ENCODE results near the gene CD1B.

Gene CD1B

DNA sequence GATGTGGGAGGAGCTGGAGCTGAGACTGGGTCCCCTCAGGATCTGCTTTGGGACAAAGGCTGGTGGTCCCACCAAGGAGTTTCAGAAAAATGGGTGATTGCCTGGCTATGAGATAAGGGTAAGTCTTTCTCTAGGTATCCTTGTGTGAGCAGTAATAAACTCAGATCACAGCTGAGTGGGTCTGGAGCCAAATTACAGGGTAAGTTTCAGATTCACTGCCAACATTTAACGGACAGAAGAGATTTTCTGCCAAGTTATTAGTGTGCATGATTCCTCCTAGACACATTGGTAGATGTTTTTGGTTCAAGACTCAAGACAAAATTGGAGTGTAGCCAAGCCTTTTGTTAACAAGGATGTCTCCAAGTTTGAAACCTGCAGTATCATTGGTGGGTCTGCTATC lies 7.5 kb downstream of the CD1B start:
- no peak overlapping the region for H4K8ac ChIP-seq (ENCODE audit: low read depth, low read length)
- no CpG with 5 or more reads among the region's 1 CpG for WGBS, 2 donors (ENCODE audit: extremely low coverage in 2 of 2, insufficient read length in 2 of 2, insufficient replicate concordance in 1 of 2)
- no peaks in the 10 kb centered on the region for H3K27me3 ChIP-seq (ENCODE audit: control insufficient read depth in 3 of 3, insufficient read depth in 3 of 3, low read depth in 1 of 3, low read length in 3 of 3)
- no peaks in the 10 kb centered on the region for H3K79me1 ChIP-seq (ENCODE audit: low read depth, low read length)
- no peak overlapping the region for H3K18ac ChIP-seq (ENCODE audit: low read length)
- no peak overlapping the region for H2BK15ac ChIP-seq (ENCODE audit: low read length)
- H3K36me3 ChIP-seq (replicated peaks in 1 of 2; ENCODE audit: control insufficient read depth in 2 of 2, insufficient read depth in 2 of 2, low read length in 2 of 2): no peaks in the 10 kb centered on the region
- no peak overlapping the region for H3K9ac ChIP-seq (ENCODE audit: low read depth, low read length, poor library complexity)
- no peak overlapping the region for H4K91ac ChIP-seq (ENCODE audit: low read depth, low read length, poor library complexity)
- no peak overlapping the region for H3K4me3 ChIP-seq (ENCODE audit: low read length in 2 of 2)
- H2AK5ac ChIP-seq (ENCODE audit: low read depth, low read length): no peak overlapping the region
- H3K4me1 ChIP-seq (ENCODE audit: control insufficient read depth in 2 of 2, insufficient read depth in 1 of 2, low read depth in 1 of 2, low read length in 2 of 2): no peaks in the 10 kb centered on the region
- no peak overlapping the region for H2BK120ac ChIP-seq (ENCODE audit: low read depth, low read length)
- H3K27ac ChIP-seq (replicated peaks; ENCODE audit: low read length): no peak overlapping the region
- no peak overlapping the region for H3K23ac ChIP-seq (ENCODE audit: low read depth, low read length, poor library complexity)
- no peak overlapping the region for H3K14ac ChIP-seq (ENCODE audit: low read length)
- no peak for DNase-seq (ENCODE audit: low spot score)
- H2BK5ac ChIP-seq (ENCODE audit: low read length): no peak overlapping the region
- H2AFZ ChIP-seq (ENCODE audit: low read length): no peak overlapping the region
- no peak overlapping the region for H3K4ac ChIP-seq (ENCODE audit: low read length)
- no peak overlapping the region for H2BK12ac ChIP-seq (ENCODE audit: low read length)
- H3K9me3 ChIP-seq (replicated peaks in 1 of 2; ENCODE audit: control insufficient read depth in 2 of 2, insufficient read depth in 1 of 2, low read depth in 1 of 2, low read length in 2 of 2): no peaks in the 10 kb centered on the region
- H3K4me2 ChIP-seq (ENCODE audit: insufficient read depth, low read length, poor library complexity, severe bottlenecking): no peak overlapping the region

GRCh38 chr1:158311066-158311465 lies 20.3 kb downstream of the CD1B start:
- H3K18ac ChIP-seq (ENCODE audit: low read length): no peak overlapping the region
- H3K4ac ChIP-seq (ENCODE audit: low read length): no peak overlapping the region
- H2BK5ac ChIP-seq (ENCODE audit: low read length): no peak overlapping the region
- no peak overlapping the region for H4K91ac ChIP-seq (ENCODE audit: low read depth, low read length, poor library complexity)
- no peak overlapping the region for H4K8ac ChIP-seq (ENCODE audit: low read depth, low read length)
- no peaks in the 10 kb centered on the region for H3K4me1 ChIP-seq (ENCODE audit: control insufficient read depth in 2 of 2, insufficient read depth in 1 of 2, low read depth in 1 of 2, low read length in 2 of 2)
- H3K27me3 ChIP-seq (ENCODE audit: control insufficient read depth in 3 of 3, insufficient read depth in 3 of 3, low read depth in 1 of 3, low read length in 3 of 3): no peaks in the 10 kb centered on the region
- no peak overlapping the region for H3K4me2 ChIP-seq (ENCODE audit: insufficient read depth, low read length, poor library complexity, severe bottlenecking)
- H2AFZ ChIP-seq (ENCODE audit: low read length): no peak overlapping the region
- H3K9ac ChIP-seq (ENCODE audit: low read depth, low read length, poor library complexity): no peak overlapping the region
- no peak overlapping the region for H3K27ac ChIP-seq (replicated peaks; ENCODE audit: low read length)
- H2BK15ac ChIP-seq (ENCODE audit: low read length): no peak overlapping the region
- H3K23ac ChIP-seq (ENCODE audit: low read depth, low read length, poor library complexity): no peak overlapping the region
- H2AK5ac ChIP-seq (ENCODE audit: low read depth, low read length): no peak overlapping the region
- no peak overlapping the region for H2BK12ac ChIP-seq (ENCODE audit: low read length)
- no peak overlapping the region for H2BK120ac ChIP-seq (ENCODE audit: low read depth, low read length)
- H3K36me3 ChIP-seq (replicated peaks in 1 of 2; ENCODE audit: control insufficient read depth in 2 of 2, insufficient read depth in 2 of 2, low read length in 2 of 2): no peaks in the 10 kb centered on the region
- no peak overlapping the region for H3K14ac ChIP-seq (ENCODE audit: low read length)
- no peaks in the 10 kb centered on the region for H3K9me3 ChIP-seq (replicated peaks in 1 of 2; ENCODE audit: control insufficient read depth in 2 of 2, insufficient read depth in 1 of 2, low read depth in 1 of 2, low read length in 2 of 2)
- WGBS, 2 donors (ENCODE audit: extremely low coverage in 2 of 2, insufficient read length in 2 of 2, insufficient replicate concordance in 1 of 2): no CpG with 5 or more reads among the region's 2 CpGs
- DNase-seq (ENCODE audit: low spot score): no peak
- H3K79me1 ChIP-seq (ENCODE audit: low read depth, low read length): no peaks in the 10 kb centered on the region
- H3K4me3 ChIP-seq (ENCODE audit: low read length in 2 of 2): no peak overlapping the region

DNA sequence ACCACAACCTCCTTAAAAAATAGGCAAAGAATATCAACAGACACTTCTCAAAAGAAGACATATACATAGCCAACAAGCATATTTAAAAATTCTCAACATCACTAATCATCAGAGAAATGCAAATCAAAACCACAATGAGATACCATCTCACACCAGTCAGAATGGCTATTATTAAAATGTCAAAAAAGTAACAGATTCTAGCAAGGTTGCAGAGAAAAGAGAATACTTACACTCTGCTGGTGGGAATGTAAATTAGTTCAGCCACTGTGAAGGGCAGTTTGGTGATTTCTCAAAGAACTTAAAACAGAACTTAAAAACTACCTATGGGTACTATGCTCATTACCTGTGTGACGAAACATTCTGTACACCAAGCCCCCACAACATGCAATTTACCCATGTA lies 20.7 kb downstream of the CD1B start:
- Histone ChIP-seq H4K91ac (ENCODE audit: low read depth, low read length, poor library complexity) (no peak overlapping the region), H3K4ac (ENCODE audit: low read length) (no peak overlapping the region), H2BK5ac (ENCODE audit: low read length) (no peak overlapping the region), H3K14ac (ENCODE audit: low read length) (no peak overlapping the region), H2AK5ac (ENCODE audit: low read depth, low read length) (no peak overlapping the region), H2BK120ac (ENCODE audit: low read depth, low read length) (no peak overlapping the region), H2AFZ (ENCODE audit: low read length) (no peak overlapping the region), H3K9ac (ENCODE audit: low read depth, low read length, poor library complexity) (no peak overlapping the region), H3K27ac (replicated peaks; ENCODE audit: low read length) (no peak overlapping the region), H3K79me1 (ENCODE audit: low read depth, low read length) (no peaks in the 10 kb centered on the region), H3K4me3 (ENCODE audit: low read length in 2 of 2) (no peak overlapping the region), H3K18ac (ENCODE audit: low read length) (no peak overlapping the region), H4K8ac (ENCODE audit: low read depth, low read length) (no peak overlapping the region), H3K23ac (ENCODE audit: low read depth, low read length, poor library complexity) (no peak overlapping the region), H3K4me1 (ENCODE audit: control insufficient read depth in 2 of 2, insufficient read depth in 1 of 2, low read depth in 1 of 2, low read length in 2 of 2) (no peaks in the 10 kb centered on the region), H3K36me3 (replicated peaks in 1 of 2; ENCODE audit: control insufficient read depth in 2 of 2, insufficient read depth in 2 of 2, low read length in 2 of 2) (no peaks in the 10 kb centered on the region), H3K27me3 (ENCODE audit: control insufficient read depth in 3 of 3, insufficient read depth in 3 of 3, low read depth in 1 of 3, low read length in 3 of 3) (no peaks in the 10 kb centered on the region), H3K9me3 (replicated peaks in 1 of 2; ENCODE audit: control insufficient read depth in 2 of 2, insufficient read depth in 1 of 2, low read depth in 1 of 2, low read length in 2 of 2) (no peaks in the 10 kb centered on the region), H3K4me2 (ENCODE audit: insufficient read depth, low read length, poor library complexity, severe bottlenecking) (no peak overlapping the region), H2BK15ac (ENCODE audit: low read length) (no peak overlapping the region), H2BK12ac (ENCODE audit: low read length) (no peak overlapping the region)
- DNase-seq (ENCODE audit: low spot score): no peak
- WGBS, 2 donors (ENCODE audit: extremely low coverage in 2 of 2, insufficient read length in 2 of 2, insufficient replicate concordance in 1 of 2): no CpG with 5 or more reads among the region's 1 CpG

DNA sequence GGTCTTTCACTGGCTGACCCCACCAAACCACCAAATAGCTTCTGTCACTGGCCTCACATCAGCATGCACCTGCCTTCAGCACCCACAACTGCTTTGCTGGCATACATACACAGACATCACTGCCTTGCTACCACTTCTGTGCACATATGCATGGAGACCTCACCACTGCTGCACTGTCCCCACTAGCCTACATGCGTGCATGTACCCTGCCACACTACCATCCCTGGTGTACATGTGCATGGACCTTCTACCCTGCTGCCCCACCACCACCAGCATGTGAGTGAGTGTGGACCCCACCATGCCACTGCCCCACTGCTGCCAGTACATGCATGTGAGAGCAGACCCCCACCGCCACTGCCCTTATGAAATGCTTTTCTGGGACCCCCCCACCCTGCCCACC lies 35.5 kb downstream of the CD1B start:
- no peak overlapping the region for H4K8ac ChIP-seq (ENCODE audit: low read depth, low read length)
- no peak overlapping the region for H2BK15ac ChIP-seq (ENCODE audit: low read length)
- H4K91ac ChIP-seq (ENCODE audit: low read depth, low read length, poor library complexity): no peak overlapping the region
- peaks cover 0 to 4% of the 10 kb centered on the region in 2 donors for H3K9me3 ChIP-seq (replicated peaks in 1 of 2; ENCODE audit: control insufficient read depth in 2 of 2, insufficient read depth in 1 of 2, low read depth in 1 of 2, low read length in 2 of 2)
- peak overlapping the region; percentile 35 for H3K18ac ChIP-seq (ENCODE audit: low read length)
- no peak overlapping the region for H2BK12ac ChIP-seq (ENCODE audit: low read length)
- H2BK120ac ChIP-seq (ENCODE audit: low read depth, low read length): no peak overlapping the region
- no peaks in the 10 kb centered on the region for H3K4me1 ChIP-seq (ENCODE audit: control insufficient read depth in 2 of 2, insufficient read depth in 1 of 2, low read depth in 1 of 2, low read length in 2 of 2)
- no peak overlapping the region for H3K27ac ChIP-seq (replicated peaks; ENCODE audit: low read length)
- H3K79me1 ChIP-seq (ENCODE audit: low read depth, low read length): no peaks in the 10 kb centered on the region
- H3K23ac ChIP-seq (ENCODE audit: low read depth, low read length, poor library complexity): peak overlapping the region; percentile 21
- H3K14ac ChIP-seq (ENCODE audit: low read length): peak overlapping the region; percentile 42
- DNase-seq (ENCODE audit: low spot score): no peak
- no peaks in the 10 kb centered on the region for H3K36me3 ChIP-seq (replicated peaks in 1 of 2; ENCODE audit: control insufficient read depth in 2 of 2, insufficient read depth in 2 of 2, low read length in 2 of 2)
- peak overlapping the region; percentile 4 for H3K9ac ChIP-seq (ENCODE audit: low read depth, low read length, poor library complexity)
- H2AFZ ChIP-seq (ENCODE audit: low read length): no peak overlapping the region
- no peak overlapping the region for H2BK5ac ChIP-seq (ENCODE audit: low read length)
- H3K4me3 ChIP-seq (ENCODE audit: low read length in 2 of 2): peak overlapping the region in 1 of 2 donors; percentile 47
- H2AK5ac ChIP-seq (ENCODE audit: low read depth, low read length): peak overlapping the region; percentile 13
- H3K27me3 ChIP-seq (ENCODE audit: control insufficient read depth in 3 of 3, insufficient read depth in 3 of 3, low read depth in 1 of 3, low read length in 3 of 3): no peaks in the 10 kb centered on the region
- WGBS, 2 donors (ENCODE audit: extremely low coverage in 2 of 2, insufficient read length in 2 of 2, insufficient replicate concordance in 1 of 2): no CpG with 5 or more reads among the region's 2 CpGs
- H3K4me2 ChIP-seq (ENCODE audit: insufficient read depth, low read length, poor library complexity, severe bottlenecking): no peak overlapping the region
- no peak overlapping the region for H3K4ac ChIP-seq (ENCODE audit: low read length)
